ENCODE results near the gene TTYH3.

Gene TTYH3

DNA sequence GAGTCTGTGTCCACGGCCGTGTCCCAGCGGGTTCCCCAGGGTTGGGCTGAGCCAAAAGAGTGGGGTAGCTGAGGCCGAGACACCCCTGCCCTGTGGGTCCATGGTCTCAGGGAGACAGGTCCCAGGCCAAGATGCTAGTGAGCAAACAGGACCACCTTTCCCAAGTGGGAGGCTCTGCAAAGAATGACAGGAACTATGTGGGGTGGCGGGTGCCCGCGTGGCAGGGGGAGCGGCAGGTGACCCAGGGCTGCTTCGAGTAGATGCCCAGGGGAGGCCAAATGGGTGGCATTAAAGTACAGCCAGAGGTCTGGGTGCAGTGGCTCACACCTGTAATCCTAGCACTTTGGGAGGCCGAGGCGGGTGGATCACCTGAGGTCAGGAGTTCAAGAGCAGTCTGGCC, 18.2 kb downstream of the TTYH3 start:
- DNase-seq, result no peak

DNA sequence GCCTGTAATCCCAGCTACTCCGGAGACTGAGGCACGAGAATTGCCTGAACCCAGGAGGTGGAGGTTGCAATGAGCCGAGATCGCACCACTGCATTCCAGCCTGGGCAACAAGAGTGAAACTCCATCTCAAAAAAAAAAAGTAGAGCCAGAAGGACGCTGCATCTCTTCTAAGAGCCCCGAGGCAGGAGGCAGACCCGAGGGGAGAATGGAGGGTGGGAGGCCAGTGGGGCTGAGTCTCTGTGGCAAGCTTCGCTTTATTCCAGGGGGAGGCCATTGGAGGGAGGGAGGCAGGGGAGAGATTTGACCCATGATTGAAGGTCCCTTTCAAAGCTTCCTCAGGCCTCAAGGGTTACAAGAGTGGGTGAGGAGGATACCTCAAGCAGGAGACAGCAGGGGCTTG, 18.7 kb downstream of the TTYH3 start:
- no peak for DNase-seq

DNA sequence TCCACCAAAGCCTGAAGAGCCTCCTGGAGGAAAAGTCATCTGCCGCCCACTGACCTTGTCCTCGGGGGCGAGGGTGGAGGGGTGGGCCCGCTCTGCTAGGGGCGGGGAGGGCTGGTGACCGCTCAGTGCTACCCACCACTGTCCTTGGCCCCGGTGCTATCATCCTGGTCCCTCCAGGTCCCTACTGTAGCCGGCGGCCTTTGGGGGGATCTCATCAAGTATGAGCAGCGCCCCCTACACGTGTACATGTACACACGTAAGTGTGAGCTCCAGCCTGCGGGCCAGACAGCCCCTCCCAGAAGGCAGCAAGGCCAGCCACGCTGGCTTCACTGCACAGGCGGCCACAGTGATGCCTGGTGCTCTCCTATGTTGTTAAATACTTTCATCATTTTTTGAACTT, 19.6 kb downstream of the TTYH3 start:
- DNase-seq, result no peak

DNA sequence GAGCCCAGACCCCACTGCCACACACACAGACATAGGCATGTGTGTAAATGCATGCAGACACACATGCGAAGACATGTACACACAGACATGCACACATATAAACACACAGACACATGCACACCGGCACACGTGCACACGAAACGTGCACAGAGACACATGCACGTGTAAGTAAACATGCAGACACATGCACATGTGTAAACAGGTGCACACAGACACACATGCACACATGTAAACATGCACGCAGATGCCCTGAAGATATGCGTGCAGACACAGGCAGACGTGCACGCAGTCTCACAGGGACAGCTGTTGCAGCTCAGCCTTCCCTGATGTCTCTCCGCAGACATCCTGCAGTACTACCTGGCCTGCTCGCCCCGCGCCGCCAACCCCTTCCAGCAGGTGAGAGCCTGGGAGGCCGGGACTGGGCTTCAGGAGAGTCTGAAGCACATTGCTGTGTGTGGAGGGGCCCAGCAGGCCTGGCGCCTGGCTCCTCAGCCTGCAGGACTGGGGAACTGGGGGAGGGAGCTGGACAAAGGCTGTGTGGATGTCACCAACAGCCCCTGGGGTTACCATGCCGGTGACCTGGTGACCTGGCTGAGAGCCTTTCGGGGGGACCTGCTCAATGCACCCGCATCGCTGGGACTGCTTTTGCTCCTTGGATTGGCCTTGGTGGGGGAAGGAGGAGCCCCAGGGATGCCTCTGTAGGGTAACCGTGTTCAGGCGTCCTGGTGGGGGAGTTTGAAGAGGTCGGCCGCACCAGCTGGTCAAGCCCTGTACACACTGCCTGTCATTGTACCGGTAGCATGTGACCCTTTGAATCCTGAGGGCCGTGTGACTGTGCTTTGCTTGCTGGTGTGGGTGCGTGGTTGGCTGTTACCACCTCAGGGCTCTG, 20.3 kb downstream of the TTYH3 start:
- no peak for DNase-seq

DNA sequence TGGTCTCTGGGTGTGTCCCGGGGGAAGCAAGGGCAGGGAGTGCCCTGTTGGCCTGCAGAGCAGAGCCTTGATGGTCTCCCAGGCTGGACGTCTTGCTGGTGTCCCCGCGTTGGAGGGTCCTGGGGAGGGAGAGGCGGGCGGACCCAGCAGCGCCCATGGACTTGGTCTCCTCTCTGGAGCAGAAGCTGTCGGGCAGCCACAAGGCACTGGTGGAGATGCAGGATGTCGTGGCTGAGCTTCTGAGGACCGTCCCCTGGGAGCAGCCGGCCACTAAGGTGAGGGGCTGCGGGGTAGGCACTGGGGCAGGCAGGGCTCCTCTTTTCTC, 20.9 kb downstream of the TTYH3 start:
- DNase-seq, result no peak

DNA sequence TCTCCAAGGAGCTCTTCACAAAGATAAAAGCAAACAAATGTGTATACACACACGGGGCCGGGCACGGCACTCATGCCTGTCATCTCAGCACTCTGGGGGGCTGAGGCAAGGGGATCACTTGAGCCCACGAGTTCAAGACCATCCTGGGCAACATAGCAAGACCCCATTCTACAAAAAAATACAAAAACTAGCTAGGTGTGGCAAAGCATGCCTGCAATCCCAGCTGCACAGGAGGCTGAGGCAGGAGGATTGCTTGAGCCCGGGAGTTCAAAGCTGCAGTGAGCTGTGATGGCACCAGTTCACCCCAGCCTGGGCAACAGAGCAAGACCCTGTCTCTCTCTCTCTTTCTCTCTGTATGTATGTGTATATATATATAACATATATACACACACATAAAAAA, 22.3 kb downstream of the TTYH3 start:
- DNase-seq, result no peak

DNA sequence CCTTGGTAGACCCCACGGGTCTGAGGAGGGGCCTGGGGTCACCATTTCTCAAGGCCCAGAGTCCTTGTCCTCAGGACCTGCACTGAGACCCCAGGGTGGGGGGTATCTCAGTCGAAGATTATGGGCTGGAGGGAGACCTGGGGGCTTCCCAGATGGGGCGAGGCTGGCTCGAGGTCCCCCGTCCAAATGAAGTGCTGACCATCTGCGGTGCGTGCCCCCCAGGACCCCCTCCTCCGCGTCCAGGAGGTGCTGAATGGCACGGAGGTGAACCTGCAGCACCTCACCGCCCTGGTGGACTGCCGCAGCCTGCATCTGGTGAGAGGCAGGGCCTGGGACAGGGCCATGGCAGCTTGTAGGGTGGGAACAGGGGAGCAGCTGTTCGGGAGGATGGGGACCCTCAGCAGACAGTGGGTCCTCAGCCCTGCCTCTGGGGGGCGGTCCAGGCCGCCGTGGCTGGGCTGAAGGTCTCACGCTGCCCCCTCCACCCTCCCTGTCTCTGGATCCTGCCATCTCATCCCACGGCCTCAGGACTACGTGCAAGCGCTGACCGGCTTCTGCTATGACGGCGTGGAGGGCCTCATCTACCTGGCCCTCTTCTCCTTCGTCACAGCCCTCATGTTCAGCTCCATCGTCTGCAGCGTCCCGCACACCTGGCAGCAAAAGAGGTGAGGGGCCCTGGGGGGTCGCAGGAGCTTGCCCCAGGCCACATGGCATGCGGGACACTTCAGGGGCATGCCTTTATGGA, 24.3 kb downstream of the TTYH3 start:
- no peak for DNase-seq

DNA sequence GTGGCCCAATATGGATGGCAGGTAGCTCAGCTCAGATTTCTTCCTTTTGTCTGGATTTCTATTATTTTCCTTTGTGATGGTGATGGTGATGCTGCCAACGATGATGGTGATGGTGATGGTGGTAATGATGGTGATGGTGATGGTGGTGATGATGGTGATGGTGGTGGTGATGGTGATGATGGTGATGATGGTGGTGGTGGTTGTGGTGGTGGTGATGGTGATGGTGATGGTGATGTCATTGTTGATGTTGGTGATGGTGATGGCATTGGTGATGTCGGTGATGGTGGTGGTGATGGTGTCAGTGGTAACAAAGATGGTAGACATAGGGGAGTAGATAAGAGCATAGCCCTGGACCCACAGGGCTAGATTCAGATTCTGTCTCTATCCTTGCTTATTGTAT, 25.4 kb downstream of the TTYH3 start:
- no peak for DNase-seq

DNA sequence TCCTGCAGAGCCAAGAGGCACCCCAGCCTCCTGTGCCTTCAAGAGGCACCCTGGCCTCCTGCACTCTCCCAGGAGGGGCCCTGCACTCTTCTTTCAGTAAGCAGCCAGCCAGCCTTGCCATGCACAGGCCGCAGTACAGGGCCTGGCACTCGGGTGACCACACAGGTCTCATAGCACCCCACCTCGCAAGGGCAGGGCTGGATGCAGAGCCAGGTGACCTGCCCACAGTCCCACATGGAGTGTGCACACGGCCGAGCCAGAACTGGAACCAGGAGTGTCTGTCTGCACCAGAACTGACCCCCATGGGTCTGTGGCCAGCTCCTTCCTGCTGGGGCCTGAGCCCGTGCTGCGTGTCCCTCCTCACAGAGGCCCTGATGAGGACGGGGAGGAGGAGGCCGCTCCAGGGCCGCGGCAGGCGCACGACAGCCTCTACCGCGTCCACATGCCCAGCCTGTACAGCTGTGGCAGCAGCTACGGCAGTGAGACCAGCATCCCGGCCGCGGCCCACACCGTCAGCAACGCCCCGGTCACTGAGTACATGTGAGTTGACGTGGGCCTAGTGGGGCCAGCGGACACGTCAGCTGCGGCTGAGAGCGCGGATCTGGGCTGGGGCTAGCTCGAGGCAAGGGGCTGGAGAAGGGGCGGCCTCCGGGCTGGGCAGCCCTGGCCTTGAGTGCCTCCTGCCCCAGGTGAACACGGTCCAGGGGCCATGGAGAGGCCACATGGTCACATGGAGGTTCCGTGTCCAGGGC, 26.3 kb downstream of the TTYH3 start:
- no peak for DNase-seq

DNA sequence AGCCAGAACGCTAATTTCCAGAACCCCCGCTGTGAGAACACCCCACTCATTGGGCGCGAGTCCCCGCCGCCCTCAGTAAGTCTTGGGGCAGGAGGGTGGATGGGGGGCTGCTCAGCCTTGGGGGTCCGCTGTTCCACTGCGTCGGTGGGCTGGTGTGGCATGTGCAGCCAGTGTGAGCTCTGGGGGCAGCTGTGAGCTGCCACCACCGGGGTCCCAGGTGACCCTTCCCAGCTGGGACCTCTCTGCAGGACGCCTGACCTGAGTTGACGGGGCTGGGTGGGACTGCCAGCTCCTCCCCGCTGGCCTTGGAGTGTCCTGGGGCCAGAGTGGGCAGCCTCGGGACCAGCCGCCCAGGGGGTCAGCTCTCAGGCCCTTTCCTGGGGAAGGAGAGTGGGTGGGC, 27.2 kb downstream of the TTYH3 start:
- DNase-seq, result no peak

DNA sequence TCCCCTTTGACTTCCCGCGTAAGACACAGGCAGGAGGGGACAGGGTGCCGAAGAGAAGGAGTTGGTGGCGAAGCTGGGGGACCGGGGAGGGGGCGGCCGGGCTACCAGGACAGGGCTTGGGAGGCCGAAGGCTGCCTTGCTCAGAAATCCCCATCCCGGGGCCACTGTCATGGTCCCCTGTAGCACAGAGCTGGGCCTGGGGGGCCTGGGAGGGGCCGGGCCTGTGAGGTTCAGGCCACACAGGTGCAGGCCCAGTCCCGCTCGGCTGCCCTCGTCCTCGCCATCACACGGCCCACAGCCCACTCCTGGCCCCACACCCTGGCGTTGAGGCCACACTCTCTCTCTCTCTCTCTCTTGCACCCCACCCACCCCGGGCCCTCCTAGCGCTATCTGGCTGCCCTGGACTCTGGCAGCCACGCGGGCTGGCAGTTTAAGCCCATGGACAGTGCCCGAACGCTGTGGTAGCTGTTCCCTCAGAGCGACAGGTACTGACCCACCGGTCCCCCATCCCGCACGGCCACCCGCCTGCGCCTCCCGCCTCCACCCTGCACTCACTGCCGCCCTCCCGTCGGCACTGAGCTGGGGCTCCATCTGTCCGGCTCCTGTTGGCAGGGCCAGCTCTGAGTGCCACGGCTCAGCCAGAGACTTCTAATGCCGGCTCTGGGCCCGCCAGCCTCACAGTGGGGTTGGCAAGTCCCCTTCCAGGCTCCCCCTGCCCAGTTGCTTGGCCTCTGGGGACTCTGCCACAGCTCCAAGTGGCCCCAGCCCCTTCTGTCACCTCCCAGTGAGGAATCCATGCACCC, 28.0 kb downstream of the TTYH3 start:
- DNase-seq, result no peak

DNA sequence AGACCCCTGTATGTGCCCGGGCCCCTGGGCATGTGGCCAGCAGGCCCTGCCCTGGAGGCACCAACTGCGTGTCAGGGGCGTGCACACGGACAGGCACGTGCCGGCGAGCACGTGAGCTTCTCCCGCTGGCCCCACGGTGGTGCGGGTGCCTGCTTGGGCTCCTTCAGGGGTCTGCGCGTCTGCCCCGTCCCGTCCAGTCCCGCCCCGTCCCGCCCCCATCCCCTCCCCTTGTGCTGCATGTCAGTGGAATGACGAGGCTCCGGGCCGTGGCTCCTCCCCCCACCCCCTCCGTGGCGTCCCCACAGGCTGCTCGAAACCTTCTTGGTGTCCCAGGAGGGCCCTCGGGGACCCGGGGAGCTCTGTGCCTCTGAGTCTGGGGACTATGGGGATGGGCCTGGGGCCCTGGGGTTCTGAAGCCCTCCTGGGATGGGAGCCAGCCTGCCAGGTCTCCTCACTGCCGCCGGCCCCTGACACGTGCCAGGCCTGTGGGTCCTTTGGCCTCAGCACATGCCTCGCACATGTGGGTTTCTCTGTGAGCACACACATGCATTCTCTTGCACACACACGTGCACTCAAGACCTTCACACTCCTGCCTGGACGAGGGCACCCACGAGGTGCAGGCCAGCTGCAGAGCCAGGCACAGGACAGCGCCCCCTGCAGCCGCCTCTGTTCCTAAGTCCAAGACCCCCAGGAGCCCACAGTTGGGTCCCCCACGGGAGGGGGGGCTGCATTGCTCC, 28.7 kb downstream of the TTYH3 start:
- DNase-seq, result no peak

DNA sequence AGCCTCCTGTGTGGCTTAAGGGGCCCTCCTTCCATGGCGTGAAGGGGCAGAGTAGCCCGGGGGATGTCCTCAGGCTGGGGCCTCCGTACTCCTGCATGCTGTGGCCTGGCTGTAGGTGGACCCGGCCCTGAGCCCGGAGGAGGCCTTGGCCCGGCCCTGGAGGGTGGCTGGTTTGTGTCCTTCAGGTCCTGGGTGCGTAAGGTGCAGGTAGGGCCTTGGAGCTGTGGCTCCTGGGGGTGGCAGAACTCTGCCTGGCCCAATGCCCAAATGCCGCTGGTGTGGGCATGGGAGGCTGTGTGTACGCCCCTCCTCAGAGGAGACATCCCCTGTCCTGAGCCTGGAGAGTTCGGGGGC, 29.3 kb downstream of the TTYH3 start:
- no peak for DNase-seq

DNA sequence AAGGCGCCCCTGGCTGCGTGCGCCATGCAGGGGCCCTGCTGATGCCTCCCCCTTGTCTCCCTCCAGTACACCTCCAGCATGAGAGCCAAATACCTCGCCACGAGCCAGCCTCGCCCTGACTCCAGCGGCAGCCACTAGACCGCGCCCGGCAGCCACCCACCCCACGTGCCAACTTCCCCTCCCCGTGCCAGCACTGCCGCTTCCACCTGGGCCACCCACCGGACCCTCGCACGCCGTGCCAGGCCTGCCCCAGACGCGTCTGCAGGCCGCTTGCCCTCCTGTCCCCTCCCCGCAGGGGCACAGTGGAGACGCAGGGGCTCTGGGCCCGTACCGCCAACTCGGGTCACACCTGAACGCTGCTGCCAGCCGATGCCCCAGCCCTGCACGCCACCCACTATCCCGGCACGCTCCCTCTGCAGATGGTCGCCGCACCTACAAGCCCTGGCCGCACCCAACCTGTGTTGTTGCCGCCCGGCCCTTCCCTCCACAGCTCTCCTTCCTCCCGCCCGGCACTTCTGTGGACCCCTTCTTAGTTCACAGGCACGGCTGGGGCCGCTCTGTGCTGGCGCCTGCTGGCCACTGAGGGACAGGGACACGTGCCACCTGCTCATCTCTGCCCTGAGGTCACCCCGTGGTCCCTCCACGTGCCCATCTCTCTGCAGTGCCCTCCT, 30.0 kb downstream of the TTYH3 start:
- DNase-seq, result no peak

DNA sequence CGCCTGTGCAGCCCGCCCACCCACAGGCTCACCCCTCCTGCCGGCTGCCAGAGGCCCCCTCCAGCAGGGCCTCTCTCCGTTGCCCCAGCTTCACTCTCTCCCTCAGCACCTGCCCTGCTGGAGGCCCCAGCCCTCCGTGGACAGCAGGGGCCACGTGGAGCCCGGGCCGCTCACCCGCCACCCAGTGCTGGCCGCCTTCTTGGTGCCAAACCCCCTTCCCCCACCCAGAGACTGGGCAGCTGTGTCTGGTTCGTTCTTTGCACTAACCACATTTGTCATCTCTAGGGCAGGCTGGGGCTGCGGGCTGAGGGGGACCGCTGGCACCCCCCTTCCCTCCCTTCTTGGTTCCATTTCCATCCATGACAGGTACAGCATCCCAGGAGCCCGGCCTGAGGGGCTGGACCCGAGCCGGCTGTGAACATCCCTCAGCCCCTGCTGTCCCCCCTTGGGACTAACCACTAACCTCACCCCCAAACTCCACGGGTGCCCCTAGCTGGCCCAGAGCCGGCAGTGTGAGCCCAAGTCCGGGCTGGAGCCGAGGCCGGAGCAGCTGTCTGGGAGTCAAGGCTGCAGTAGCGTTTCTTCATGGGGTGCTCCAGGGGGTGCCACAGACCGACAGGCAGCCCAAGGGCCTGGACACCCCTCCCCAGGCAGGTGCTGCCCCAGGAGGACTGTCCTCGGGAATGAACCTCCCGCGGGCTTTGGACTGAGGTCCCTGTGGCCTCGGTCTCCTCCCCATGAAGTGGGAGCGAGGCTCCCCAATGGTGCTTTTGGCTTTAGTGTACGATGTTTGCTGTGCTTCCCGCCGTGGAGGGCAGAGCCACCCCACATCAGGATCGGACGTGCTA, 30.7 kb downstream of the TTYH3 start:
- DNase-seq, result no peak

DNA sequence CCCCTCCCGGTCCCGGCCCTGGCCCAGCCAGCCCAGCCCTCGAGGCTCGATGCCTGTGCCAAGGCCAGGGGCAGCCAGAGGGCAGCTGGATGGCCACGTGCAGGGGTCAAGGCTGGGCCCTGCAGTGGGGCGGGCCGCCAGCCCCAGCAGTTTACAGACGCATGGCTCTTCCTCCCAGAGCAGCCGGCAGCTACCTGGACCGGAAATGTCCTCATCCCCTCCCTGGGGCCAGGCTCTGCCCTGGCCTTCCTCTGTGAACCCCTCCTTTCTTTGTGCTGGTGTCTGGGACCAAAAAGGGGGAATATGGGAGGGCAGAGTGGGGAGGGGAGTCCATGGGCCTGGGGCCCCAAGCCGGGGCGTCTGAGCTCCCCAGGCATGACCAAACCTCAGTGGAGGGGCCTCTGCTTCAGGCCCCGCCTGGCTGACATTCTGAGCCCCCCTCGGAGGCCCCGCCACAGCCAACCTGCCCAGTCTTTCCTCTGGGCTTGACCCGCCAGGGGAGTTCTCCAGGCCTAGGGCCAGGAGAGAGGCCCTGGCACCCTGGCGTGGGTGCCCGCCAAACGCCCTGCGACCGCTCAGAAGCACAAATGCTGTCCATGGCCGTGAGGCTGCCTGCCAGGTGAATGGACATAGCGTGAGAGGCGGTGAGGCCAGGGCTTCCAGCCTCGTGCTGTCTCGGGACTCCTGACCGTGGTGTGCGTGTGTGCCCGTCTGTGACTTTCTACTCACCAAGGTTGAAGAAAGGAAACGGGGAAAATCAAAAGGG, 31.5 kb downstream of the TTYH3 start:
- DNase-seq, result no peak

DNA sequence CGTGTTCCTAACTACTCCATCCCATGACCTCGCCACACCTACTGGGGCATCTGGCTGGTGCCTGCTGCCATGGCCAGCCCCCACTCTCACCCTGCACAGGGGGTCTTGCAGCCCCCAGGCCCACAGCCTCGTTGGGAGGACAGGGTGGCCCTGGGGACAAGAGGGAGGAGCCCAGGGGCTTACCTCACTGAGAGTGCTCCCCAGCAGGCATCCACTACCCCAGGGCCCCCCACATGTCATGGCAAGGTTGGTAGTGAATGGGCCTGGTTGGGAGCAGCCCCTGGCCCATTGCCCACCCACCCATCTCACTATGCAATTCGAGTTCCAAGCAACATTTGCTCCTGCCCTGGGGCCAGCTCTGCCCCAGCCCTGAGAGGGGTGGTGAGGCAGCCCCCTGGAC, 32.2 kb downstream of the TTYH3 start:
- DNase-seq, result no peak

DNA sequence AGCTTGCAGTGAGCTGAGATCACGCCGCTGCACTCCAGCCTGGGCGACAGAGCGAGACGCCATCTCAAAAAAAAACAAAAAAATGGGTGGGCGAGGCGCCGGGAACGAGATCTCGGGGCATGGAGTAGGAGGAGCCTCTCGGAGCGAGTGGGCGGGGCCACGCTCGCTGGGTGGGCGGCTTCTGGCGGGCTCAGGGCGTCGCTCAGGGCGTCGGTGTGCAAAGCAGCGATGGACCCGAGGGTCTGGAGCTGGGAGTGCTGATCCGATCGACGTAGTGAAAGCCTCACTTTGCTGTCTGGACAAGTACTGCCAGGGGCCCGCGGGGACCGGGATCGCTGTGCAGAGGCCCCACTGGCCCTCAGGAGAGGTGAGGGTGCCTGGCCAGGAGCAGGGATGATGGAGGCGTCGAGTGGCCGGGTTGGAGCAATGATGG, 33.6 kb downstream of the TTYH3 start:
- DNase-seq, result no peak

DNA sequence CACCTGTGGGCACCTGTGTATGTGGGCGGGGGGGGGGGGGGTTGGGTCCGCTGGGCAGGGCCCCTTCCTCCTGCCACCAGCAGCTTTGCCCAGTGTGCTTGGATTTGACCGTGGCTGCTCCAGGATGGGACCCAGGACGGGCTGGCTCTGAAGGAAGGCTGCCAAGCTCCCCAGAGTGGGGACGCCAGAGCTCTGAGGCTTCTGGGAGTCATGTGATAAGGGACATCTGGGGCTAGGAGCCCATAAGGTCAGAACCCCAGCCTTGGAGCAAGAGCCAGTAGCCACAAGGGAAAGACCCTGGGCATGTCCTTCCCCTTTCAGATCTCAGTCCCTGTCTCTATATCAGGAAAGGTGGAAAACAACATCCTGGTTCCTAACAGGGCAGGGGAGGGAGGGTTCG, 34.4 kb downstream of the TTYH3 start:
- DNase-seq, result no peak
